UCSD-AML1 (cell line): Measurements from ENCODE around the gene IL3.

ENCODE experiments used
- DNase-seq: peaks from one replicate; lab custom pipeline; 2025; ENCODE audit not compliant: unreplicated experiment; lab: John Stamatoyannopoulos, UW

Gene IL3

GRCh38 chr5:132056610-132057497 is 3.6 kb upstream of the IL3 start:
- no peak for DNase-seq

DNA sequence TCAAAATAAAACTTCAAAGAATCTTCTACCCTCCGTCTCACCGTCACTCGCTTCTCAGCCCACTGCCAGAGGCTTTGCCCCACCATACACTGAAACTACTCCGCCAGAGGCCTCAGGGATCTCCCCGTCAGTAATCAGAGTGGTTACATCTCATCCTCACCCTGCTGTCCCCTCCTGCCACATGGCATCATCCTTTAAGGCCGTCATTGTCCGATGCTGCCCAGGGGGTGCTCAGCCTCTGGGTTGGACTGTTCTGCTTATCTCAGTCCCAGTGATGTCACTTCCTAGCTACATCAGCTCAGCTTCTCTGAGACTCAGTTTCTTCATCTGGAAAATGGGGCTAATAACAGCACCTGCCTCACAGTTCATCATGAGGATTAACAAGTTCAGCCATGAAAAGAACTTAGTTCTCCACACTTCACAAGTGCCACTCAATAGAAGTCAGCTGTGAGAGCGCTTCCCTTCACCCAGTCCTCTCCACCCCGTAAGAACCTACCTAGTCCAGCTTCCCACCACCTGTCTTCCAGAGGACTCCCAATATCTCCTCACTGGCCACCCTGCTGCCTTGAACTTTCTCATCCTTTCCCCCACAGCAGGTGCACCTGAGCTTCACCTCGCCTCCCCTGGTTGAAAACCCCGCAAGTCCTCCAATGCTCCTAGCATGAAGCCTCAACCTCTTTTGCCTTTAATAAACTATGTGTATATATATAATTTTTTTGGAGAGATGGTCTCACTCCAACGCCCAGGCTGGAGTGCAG is 2.8 kb upstream of the IL3 start:
- no peak for DNase-seq

DNA sequence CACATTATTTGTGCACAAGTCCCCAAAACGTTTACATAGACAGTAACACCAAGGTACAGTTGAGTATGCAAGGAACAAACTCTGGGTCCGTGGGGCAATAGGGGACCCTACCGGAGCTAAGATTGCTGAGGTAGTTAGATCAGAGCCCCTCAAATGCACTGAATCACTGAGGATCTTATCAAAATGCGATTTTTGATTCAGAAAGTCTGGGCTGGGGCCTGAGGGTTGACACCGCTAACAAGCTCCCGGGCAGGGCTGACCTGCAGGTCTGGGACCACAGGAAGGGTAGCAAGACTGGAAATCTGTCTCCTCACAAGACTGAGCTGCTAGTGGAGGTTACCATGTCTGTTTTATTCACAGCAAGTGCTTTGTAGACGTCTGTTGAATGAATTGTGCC is 1.8 kb upstream of the IL3 start:
- no peak for DNase-seq

DNA sequence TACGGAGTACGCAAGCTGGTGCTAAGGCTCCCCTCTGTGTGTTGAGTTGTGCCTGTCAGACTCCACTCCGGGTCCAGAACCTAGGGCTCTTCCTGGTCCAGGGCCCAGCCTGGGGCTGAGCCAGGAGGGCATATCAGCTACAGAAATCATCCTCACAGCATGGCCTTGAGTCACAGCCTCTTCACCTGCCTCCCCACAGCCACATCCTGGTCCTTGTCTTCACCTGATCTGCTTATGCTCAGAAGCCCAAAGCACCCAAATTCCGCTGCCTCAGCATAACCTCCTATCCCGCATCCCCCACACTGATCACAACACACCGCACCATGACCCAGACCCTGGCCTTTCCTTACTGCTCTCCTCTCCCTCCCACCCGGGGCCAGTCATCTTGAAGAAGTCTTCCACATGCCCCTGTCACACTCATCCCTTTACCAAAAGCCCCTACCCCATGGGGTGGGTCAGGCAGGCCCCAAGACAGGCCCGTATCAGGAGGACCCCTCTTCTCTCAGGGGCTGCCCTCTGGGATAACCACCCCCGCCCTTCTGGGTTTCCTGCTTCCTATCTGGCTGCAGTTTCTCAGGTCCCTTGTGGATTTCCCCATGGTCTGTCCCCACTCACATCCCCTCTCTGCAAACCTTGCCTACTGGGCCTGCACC is 1.3 kb upstream of the IL3 start:
- no peak for DNase-seq

DNA sequence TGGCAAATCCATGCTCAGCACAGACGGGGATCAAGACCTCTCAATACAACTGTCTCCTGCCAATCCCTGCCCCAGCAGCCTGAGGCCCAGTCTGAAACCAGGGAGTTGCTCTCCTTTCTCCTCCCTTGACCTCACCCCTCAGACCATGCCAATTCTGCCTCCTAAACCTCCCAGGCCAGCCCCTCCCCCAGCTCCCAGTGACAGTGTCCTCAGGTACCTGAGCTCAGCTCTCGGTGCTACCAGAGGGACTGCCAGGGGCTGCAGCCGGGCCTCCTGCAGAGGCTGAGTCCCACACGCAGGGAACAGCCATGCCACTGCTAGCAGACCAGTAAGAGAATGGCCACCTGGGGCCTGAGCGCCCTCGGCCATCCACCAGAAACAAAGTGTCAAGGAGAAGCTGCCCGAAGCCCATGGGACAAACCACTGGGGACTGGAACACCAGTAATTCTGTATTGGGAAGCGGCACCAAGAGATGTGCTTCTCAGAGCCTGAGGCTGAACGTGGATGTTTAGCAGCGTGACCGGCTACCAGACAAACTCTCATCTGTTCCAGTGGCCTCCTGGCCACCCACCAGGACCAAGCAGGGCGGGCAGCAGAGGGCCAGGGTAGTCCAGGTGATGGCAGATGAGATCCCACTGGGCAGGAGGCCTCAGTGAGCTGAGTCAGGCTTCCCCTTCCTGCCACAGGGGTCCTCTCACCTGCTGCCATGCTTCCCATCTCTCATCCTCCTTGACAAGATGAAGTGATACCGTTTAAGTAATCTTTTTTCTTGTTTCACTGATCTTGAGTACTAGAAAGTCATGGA is 557 bp upstream of the IL3 start:
- no peak for DNase-seq

- DNase-seq: peak; percentile 75
Observed at GRCh38 chr5:132063090-132063911, 2.8 kb downstream of the IL3 start.

GRCh38 chr5:132064140-132064539 is 3.7 kb downstream of the IL3 start:
- no peak for DNase-seq

DNA sequence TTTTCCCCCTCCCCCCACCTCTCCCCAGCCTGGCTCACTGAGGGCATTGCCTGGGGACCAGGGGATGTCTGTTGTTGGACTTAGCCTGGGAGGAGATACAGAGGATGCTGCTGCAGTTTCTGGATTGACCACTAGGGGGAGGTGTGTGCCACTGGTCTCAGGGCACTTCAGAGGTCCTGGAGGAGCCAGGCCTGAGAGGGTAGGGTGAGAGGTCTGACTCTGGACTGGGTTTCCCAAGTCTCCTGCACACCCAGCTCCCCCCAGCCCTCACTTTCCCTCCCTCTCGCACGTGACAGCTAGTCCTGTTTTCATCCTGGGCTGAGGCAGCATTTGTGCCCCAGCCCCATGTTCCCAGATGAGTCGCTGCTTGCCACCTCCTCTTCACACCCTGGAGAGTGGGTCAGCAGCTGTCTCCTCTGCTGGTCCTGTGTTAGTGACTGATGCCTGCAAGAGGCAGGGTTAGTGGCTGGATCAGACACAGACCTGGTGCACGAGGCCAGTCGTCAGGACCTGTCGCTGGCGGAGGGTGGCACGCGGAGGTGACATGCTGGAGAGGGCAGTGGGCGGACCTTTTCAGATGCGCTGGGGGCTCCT is 4.4 kb downstream of the IL3 start:
- peak; percentile 77 for DNase-seq

GRCh38 chr5:132065351-132065937 is 5.0 kb downstream of the IL3 start:
- DNase-seq: peak; percentile 65

DNA sequence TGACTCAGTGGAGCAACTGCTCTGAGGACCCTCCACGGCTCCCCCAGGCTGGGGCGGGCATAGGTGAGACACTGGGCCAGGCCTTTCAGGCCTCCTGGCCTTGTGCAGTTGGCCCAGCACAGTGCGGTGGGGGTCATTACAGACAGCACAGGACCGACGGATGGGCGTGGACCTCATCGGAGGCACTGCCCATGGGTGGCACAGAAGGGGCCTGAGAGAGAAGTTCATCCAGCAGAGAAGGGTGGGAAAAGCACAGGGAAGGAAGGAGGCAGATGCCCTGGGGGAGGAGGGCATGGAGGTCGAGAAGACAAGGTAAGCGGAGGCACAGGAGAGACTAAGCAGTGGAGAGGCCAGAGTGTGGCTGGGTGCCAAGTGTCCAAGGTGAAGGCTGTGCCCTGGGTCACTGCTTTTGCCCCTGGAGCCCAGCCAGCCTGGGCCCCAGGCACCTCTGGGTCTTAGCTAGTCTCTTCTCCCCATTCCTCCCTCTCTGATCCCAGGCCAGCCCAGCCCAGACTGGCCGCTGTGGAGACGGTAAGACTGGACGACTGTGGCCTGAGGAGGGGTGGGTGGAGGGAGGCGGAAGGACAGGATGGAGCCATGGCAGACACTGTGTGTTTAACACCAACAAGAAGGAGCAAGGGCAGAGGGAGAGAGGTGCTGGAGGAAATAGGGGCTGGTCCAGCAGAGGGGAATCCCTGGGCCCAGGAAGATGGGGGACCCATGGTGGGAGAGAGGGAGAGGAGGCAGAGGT is 5.7 kb downstream of the IL3 start:
- no peak for DNase-seq

DNA sequence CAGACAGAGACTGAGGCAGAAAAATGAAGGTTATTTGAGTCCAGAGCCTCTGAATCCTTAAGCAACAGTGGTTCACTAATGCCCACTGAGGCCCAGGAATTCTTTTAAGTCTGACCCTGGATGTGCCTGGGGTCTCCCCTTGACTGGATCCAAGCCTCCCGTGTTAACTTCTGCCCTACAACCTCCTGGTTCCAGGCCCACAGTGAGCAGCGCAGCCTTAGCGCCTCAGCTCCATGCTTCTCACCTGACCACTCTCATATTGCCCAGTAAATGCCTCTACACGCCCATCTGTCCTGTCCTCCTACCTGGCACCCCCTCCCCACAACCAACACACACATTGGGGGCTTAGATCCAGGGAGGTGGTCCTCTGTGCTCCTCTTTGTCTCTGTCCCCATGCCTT is 6.4 kb downstream of the IL3 start:
- no peak for DNase-seq

- DNase-seq: no peak
Observed at GRCh38 chr5:132067451-132067850, 7.0 kb downstream of the IL3 start.

DNA sequence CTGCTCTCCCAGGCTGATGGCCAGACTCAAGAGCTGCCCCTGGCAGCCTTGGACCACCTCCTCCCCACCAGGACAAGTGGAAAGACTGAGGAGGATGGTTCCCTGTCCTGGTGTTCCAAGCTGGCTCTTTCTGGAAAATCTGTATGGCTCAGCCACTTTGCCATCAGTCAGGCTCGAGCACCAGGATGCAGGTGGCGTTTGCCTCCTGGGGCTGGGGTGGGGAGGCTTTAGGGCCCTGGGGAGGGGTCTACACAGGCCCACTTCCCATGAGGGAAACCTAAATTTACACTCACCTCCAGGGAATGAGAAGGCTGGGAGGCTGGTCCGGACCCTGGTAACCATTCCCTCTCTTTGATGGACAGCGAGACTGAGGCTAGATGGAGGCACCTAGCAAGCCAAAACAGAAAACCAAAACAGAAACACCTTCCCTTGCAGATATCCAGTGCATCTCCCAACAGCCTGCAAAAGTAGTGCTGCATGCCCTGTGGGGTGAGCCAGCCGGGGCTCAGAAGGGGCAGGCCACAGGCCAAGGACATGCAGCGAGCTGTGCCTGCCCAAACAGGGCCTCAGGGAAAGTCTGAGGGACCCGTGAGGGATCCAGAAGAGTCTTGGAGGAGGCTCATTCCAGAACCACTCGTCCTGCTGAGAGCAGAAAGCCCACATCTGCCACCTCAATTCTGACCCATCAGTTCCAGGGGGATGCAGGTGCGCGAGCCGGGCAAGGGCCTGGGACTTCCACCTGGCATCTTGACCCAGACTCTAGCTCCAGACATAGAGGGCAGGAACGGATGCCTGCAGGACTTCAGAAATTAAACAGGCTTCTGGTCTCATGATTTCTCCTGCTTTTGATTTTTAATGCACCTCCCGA is 7.7 kb downstream of the IL3 start:
- no peak for DNase-seq

DNA sequence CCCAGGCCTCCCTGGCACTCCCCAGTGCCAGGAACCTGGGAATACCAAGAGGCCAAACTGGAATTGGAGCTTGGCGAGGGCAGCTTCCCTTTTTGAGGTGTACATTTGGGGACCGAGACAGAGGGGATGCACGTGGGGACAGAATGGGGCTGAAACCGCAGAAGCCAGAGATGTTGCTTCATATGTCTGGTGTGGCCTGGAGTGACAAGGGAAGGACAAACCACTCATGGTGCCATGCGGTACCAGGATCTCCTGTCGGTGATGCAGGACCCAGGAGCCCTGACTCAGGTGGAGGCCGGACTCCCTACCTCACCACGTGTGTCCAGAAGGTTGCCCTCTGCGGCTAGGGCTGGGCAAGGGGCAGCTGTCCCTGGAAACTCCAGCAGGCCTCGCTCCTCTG is 9.1 kb downstream of the IL3 start:
- DNase-seq: peak; percentile 43

- DNase-seq: no peak
Observed at GRCh38 chr5:132069994-132070393, 9.5 kb downstream of the IL3 start.

- DNase-seq: peak; percentile 49
Observed at GRCh38 chr5:132070460-132071337, 10.2 kb downstream of the IL3 start.

DNA sequence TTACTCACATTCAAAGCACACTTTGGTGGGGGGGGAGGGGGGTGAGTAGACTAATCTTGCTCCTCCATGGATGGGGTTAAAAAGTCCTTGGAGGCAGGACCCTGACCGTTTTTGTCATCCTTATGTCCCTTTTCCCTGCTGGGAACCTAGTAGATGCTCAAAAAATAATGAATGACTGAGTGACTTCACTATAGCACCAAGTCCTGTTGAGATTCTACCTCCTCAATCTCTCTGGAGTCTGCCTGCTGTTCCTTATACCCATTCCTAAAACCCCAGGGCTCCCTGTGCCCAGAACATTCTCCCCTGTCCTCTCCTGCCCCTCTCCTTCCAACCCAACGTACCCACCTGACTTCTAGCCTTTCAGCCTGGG is 10.9 kb downstream of the IL3 start:
- DNase-seq: no peak
